ENCODE results near the gene MED27.
"Not testable (repeated sequence)": the region's sequence is repeated elsewhere in the genome, so short reads cannot be mapped to it uniquely, and the experiment has no call there.

MED27 gene

GRCh38 chr9:131961496-131961880, 118.2 kb downstream of the MED27 start:
- DNase-seq = no peak

GRCh38 chr9:131960851-131961495, 118.7 kb downstream of the MED27 start:
- no peak for DNase-seq

- DNase-seq = no peak
Measured at GRCh38 chr9:131960311-131960710, 119.4 kb downstream of the MED27 start.

- no peak for DNase-seq
Measured at GRCh38 chr9:131959887-131960286, 119.8 kb downstream of the MED27 start.

- no peak for DNase-seq
Measured at GRCh38 chr9:131959056-131959455, 120.6 kb downstream of the MED27 start.

- no peak for DNase-seq
Measured at GRCh38 chr9:131954299-131954698, 125.4 kb downstream of the MED27 start.

- no peak for DNase-seq
Measured at GRCh38 chr9:131951905-131952304, 127.8 kb downstream of the MED27 start.

GRCh38 chr9:131951155-131951554, 128.5 kb downstream of the MED27 start:
- no peak for DNase-seq

GRCh38 chr9:131950487-131950886, 129.2 kb downstream of the MED27 start:
- DNase-seq = no peak

- DNase-seq = no peak
Measured at GRCh38 chr9:131946180-131946579, 133.5 kb downstream of the MED27 start.

GRCh38 chr9:131943351-131943841, 136.3 kb downstream of the MED27 start:
- DNase-seq = no peak

- DNase-seq = peak; percentile 24
Measured at GRCh38 chr9:131942146-131942720, 137.4 kb downstream of the MED27 start.

GRCh38 chr9:131937451-131937850, 142.2 kb downstream of the MED27 start:
- no peak for DNase-seq

GRCh38 chr9:131936929-131937328, 142.7 kb downstream of the MED27 start:
- DNase-seq = no peak

GRCh38 chr9:131934673-131935072, 145.0 kb downstream of the MED27 start:
- no peak for DNase-seq

- peak; percentile 14 for DNase-seq
Measured at GRCh38 chr9:131927091-131927490, 152.6 kb downstream of the MED27 start.

- no peak for DNase-seq
Measured at GRCh38 chr9:131926360-131926922, 153.2 kb downstream of the MED27 start.

GRCh38 chr9:131925677-131926177, 153.9 kb downstream of the MED27 start:
- no peak for DNase-seq

- no peak for DNase-seq
Measured at GRCh38 chr9:131923766-131924165, 155.9 kb downstream of the MED27 start.

- no peak for DNase-seq
Measured at GRCh38 chr9:131923132-131923671, 156.5 kb downstream of the MED27 start.

GRCh38 chr9:131921635-131922034, 158.0 kb downstream of the MED27 start:
- DNase-seq = not testable (repeated sequence)

- DNase-seq = no peak
Measured at GRCh38 chr9:131919216-131919615, 160.5 kb downstream of the MED27 start.

- no peak for DNase-seq
Measured at GRCh38 chr9:131918481-131918880, 161.2 kb downstream of the MED27 start.

GRCh38 chr9:131917009-131917408, 162.7 kb downstream of the MED27 start:
- DNase-seq = no peak

All from fibroblast of skin of abdomen (primary cell).